Measurements from ENCODE around the gene BACE1. TPM values are rescaled to one million over a fixed set of nuclear protein-coding genes. Genes with fewer than 3 reads are reported as not detected.

BACE1 gene
- total and polyA plus RNA-seq, 2 donors (not counting 1 experiment from before 2014, with no cell fraction given), result 0.06 TPM; not detected in 1

GRCh38 chr11:117256573-117256972 lies 59.5 kb downstream of the BACE1 start:
- H2AFZ ChIP-seq (ENCODE audit: insufficient read depth, low read depth, low read length, poor library complexity, severe bottlenecking), result no peak overlapping the region
- TF ChIP-seq CTCF (IDR thresholded peaks at IDR 0.05) (no peak), EZH2 (IDR thresholded peaks at IDR 0.05; ENCODE audit: borderline replicate concordance, insufficient read depth, low read depth, low read length, poor library complexity, severe bottlenecking) (no peak)
- Mint-ChIP-seq H3K4me3 (no peak overlapping the region), H3K27ac (no peak overlapping the region), H3K4me1 (no peaks in the 10 kb centered on the region), H3K27me3 (no peaks in the 10 kb centered on the region), H3K9me3 (ENCODE audit: insufficient read depth) (no peaks in the 10 kb centered on the region)
- no peaks in the 10 kb centered on the region for H3K79me2 ChIP-seq (ENCODE audit: control insufficient read depth, insufficient read depth, low read length)
- CTCF ChIA-PET, result no interaction called here
- no peaks in the 10 kb centered on the region for H3K9me3 ChIP-seq (ENCODE audit: control extremely low read depth in 1 of 3, control insufficient read depth in 2 of 3, insufficient read depth in 1 of 3, low read length in 2 of 3)
- ATAC-seq (ENCODE audit: low read depth) (no peak), DNase-seq (no peak)
- peaks cover 0 to 13% of the 10 kb centered on the region in 2 experiments for H3K36me3 ChIP-seq (replicated peaks in 1 of 2; ENCODE audit: control extremely low read depth in 1 of 2, control insufficient read depth in 1 of 2, extremely low read depth in 1 of 2, insufficient read depth in 2 of 2, low read length in 1 of 2)
- H3K4me3 ChIP-seq (ENCODE audit: control extremely low read depth in 1 of 5, extremely low read depth in 1 of 5, insufficient read depth in 1 of 5, low read depth in 2 of 5, low read length in 4 of 5), result no peak overlapping the region
- no peak overlapping the region for H3K4me2 ChIP-seq (replicated peaks; ENCODE audit: low read depth, low read length, poor library complexity, severe bottlenecking)
- no CpG with 5 or more reads among the region's 2 CpGs for WGBS (ENCODE audit: insufficient coverage)
- no peaks in the 10 kb centered on the region for H3K27me3 ChIP-seq (replicated peaks in 1 of 4; ENCODE audit: control extremely low read depth in 1 of 4, control insufficient read depth in 3 of 4, insufficient read depth in 4 of 4, low read length in 3 of 4)
- no peaks in the 10 kb centered on the region for H4K20me1 ChIP-seq (ENCODE audit: control insufficient read depth, insufficient read depth, low read length, poor library complexity, severe bottlenecking)
- no peak overlapping the region for H3K27ac ChIP-seq (ENCODE audit: low read length in 2 of 2)
- no peak overlapping the region for H3K9ac ChIP-seq (ENCODE audit: low read length)
- intact Hi-C loops (cut with micrococcal nuclease), result no loop called here
- no peaks in the 10 kb centered on the region for H3K4me1 ChIP-seq (ENCODE audit: control insufficient read depth in 2 of 2, insufficient read depth in 2 of 2, low read length in 2 of 2)
- POLR2A ChIA-PET, result no interaction called here

- TF ChIP-seq EZH2 (IDR thresholded peaks at IDR 0.05; ENCODE audit: borderline replicate concordance, insufficient read depth, low read depth, low read length, poor library complexity, severe bottlenecking), result no peak
- no peak for TF ChIP-seq CTCF (IDR thresholded peaks at IDR 0.05)
- no peak overlapping the region for H3K9ac ChIP-seq (ENCODE audit: low read length)
- ChIA-PET CTCF (no interaction called here), POLR2A (no interaction called here)
- peaks cover 0 to 13% of the 10 kb centered on the region in 2 experiments for H3K36me3 ChIP-seq (replicated peaks in 1 of 2; ENCODE audit: control extremely low read depth in 1 of 2, control insufficient read depth in 1 of 2, extremely low read depth in 1 of 2, insufficient read depth in 2 of 2, low read length in 1 of 2)
- 95% methylated on average over 2 of the region's 3 CpGs for WGBS (ENCODE audit: insufficient coverage)
- Mint-ChIP-seq H3K9me3 (ENCODE audit: insufficient read depth) (no peaks in the 10 kb centered on the region), H3K4me3 (no peak overlapping the region), H3K27ac (no peak overlapping the region), H3K27me3 (no peaks in the 10 kb centered on the region), H3K4me1 (no peaks in the 10 kb centered on the region)
- H4K20me1 ChIP-seq (ENCODE audit: control insufficient read depth, insufficient read depth, low read length, poor library complexity, severe bottlenecking), result no peaks in the 10 kb centered on the region
- no peak overlapping the region for H2AFZ ChIP-seq (ENCODE audit: insufficient read depth, low read depth, low read length, poor library complexity, severe bottlenecking)
- H3K4me3 ChIP-seq (ENCODE audit: control extremely low read depth in 1 of 5, extremely low read depth in 1 of 5, insufficient read depth in 1 of 5, low read depth in 2 of 5, low read length in 4 of 5), result no peak overlapping the region
- DNase-seq (no peak), ATAC-seq (ENCODE audit: low read depth) (no peak)
- H3K27ac ChIP-seq (ENCODE audit: low read length in 2 of 2), result no peak overlapping the region
- H3K9me3 ChIP-seq (ENCODE audit: control extremely low read depth in 1 of 3, control insufficient read depth in 2 of 3, insufficient read depth in 1 of 3, low read length in 2 of 3), result no peaks in the 10 kb centered on the region
- no peaks in the 10 kb centered on the region for H3K27me3 ChIP-seq (replicated peaks in 1 of 4; ENCODE audit: control extremely low read depth in 1 of 4, control insufficient read depth in 3 of 4, insufficient read depth in 4 of 4, low read length in 3 of 4)
- no peaks in the 10 kb centered on the region for H3K79me2 ChIP-seq (ENCODE audit: control insufficient read depth, insufficient read depth, low read length)
- H3K4me1 ChIP-seq (ENCODE audit: control insufficient read depth in 2 of 2, insufficient read depth in 2 of 2, low read length in 2 of 2), result no peaks in the 10 kb centered on the region
- intact Hi-C loops (cut with micrococcal nuclease), result no loop called here
- H3K4me2 ChIP-seq (replicated peaks; ENCODE audit: low read depth, low read length, poor library complexity, severe bottlenecking), result no peak overlapping the region
These were observed 60.1 kb downstream of the BACE1 start for GRCh38 chr11:117255966-117256365.

Data from B cell (primary cell).